ENCODE results near the gene SEPTIN2. TPM values are rescaled to one million over a fixed set of nuclear protein-coding genes. Genes with fewer than 3 reads are reported as not detected.
"Not testable (repeated sequence)": the region's sequence is repeated elsewhere in the genome, so short reads cannot be mapped to it uniquely, and the experiment has no call there.

SEPTIN2 gene
- total RNA-seq, 1 experiment from 2014 or later = 342 TPM

DNA sequence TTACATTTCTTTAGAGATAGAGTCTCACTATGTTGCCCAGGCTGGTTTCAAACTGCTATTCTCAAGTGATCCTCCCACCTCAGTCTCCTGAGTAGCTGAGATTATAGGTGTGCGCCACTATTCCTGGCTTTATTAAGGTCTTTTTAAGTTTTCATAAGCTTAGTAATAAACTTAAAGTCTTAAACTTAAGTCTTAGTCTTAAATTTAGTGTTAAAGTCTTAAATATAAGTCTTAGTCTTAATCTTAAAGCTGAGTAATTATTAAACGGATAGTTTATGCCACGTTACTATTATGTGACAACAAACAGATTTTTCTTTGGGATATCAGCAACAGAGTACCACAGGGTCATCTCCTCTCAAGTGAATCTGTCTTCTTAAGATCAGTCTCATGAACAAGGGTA, 52.9 kb downstream of the SEPTIN2 start:
- CTCF ChIA-PET = no interaction called here
- H3K36me3 ChIP-seq (ENCODE audit: insufficient read depth, low read length, poor library complexity, severe bottlenecking) = no peaks in the 10 kb centered on the region
- H3K27ac ChIP-seq (ENCODE audit: low read depth, low read length, poor library complexity, severe bottlenecking) = no peak overlapping the region
- intact Hi-C loops (cut with micrococcal nuclease; ENCODE audit: unreplicated experiment) = no loop called here
- POLR2A ChIA-PET (ENCODE audit: low non-redundant PET) = no interaction called here
- H3K4me1 ChIP-seq (ENCODE audit: insufficient read depth, low read length, poor library complexity, severe bottlenecking) = no peaks in the 10 kb centered on the region
- no TSS peak for BruUV-seq (replicated peaks)
- no peaks in the 10 kb centered on the region for H3K9me3 ChIP-seq (ENCODE audit: low read depth, low read length, poor library complexity, severe bottlenecking)
- DNase-seq (ENCODE audit: low spot score) = no peak
- no peaks in the 10 kb centered on the region for H3K27me3 ChIP-seq (replicated peaks; ENCODE audit: insufficient read depth, low read depth, low read length, poor library complexity)
- no peak overlapping the region for H3K4me3 ChIP-seq (ENCODE audit: low read depth, low read length, poor library complexity, severe bottlenecking)
- TF ChIP-seq EZH2 (IDR thresholded peaks at IDR 0.05; ENCODE audit: borderline replicate concordance, low read depth, low read length, poor library complexity, severe bottlenecking) = no peak
- TF ChIP-seq, protein P1, sequence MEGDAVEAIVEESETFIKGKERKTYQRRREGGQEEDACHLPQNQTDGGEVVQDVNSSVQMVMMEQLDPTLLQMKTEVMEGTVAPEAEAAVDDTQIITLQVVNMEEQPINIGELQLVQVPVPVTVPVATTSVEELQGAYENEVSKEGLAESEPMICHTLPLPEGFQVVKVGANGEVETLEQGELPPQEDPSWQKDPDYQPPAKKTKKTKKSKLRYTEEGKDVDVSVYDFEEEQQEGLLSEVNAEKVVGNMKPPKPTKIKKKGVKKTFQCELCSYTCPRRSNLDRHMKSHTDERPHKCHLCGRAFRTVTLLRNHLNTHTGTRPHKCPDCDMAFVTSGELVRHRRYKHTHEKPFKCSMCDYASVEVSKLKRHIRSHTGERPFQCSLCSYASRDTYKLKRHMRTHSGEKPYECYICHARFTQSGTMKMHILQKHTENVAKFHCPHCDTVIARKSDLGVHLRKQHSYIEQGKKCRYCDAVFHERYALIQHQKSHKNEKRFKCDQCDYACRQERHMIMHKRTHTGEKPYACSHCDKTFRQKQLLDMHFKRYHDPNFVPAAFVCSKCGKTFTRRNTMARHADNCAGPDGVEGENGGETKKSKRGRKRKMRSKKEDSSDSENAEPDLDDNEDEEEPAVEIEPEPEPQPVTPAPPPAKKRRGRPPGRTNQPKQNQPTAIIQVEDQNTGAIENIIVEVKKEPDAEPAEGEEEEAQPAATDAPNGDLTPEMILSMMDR (conservative IDR thresholded peaks at IDR 0.05; ENCODE audit: low read depth, low read length) = no peak

DNA sequence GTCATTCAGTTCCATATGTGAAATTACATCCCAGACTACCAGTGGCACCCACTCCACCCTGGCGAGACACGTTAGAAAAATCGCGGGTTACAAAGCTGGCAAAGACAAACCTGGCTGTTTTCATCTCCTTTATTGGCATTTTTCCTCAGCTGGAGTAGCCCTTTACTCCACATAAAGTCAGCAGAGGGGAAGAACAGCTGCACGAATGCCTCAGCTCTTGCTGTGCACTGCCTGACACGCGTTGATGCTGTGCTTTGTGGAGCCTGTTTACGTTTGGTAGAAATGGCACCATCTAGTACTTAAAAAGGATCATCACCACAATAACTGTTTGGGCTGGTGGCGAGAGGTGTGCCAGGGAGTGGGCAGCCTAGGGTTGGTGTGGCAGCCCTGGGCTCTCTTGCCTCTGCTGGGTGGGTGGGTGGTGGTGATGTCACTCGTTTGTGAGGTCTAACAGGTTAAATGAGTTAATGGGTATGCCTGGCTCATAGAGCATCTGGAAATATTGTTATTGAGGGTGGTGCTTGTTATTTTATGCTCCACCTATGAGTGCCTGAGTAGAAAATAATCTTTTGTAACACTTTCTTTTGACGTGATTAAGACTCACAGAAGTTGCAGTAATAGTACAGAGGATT, 56.8 kb downstream of the SEPTIN2 start:
- H3K9me3 ChIP-seq (ENCODE audit: low read depth, low read length, poor library complexity, severe bottlenecking) = no peaks in the 10 kb centered on the region
- TF ChIP-seq EZH2 (IDR thresholded peaks at IDR 0.05; ENCODE audit: borderline replicate concordance, low read depth, low read length, poor library complexity, severe bottlenecking) = no peak
- TF ChIP-seq, protein P1 (conservative IDR thresholded peaks at IDR 0.05; ENCODE audit: low read depth, low read length) = no peak
- DNase-seq (ENCODE audit: low spot score) = no peak
- ChIA-PET POLR2A (ENCODE audit: low non-redundant PET) (no interaction called here), CTCF (no interaction called here)
- H3K4me3 ChIP-seq (ENCODE audit: low read depth, low read length, poor library complexity, severe bottlenecking) = no peak overlapping the region
- H3K36me3 ChIP-seq (ENCODE audit: insufficient read depth, low read length, poor library complexity, severe bottlenecking) = no peaks in the 10 kb centered on the region
- no TSS peak for BruUV-seq (replicated peaks)
- no peak overlapping the region for H3K27ac ChIP-seq (ENCODE audit: low read depth, low read length, poor library complexity, severe bottlenecking)
- no peaks in the 10 kb centered on the region for H3K4me1 ChIP-seq (ENCODE audit: insufficient read depth, low read length, poor library complexity, severe bottlenecking)
- no peaks in the 10 kb centered on the region for H3K27me3 ChIP-seq (replicated peaks; ENCODE audit: insufficient read depth, low read depth, low read length, poor library complexity)
- intact Hi-C loops (cut with micrococcal nuclease; ENCODE audit: unreplicated experiment) = no loop called here

GRCh38 chr2:241373446-241373845, 57.7 kb downstream of the SEPTIN2 start:
- H3K27me3 ChIP-seq (replicated peaks; ENCODE audit: insufficient read depth, low read depth, low read length, poor library complexity) = no peaks in the 10 kb centered on the region
- no peaks in the 10 kb centered on the region for H3K9me3 ChIP-seq (ENCODE audit: low read depth, low read length, poor library complexity, severe bottlenecking)
- intact Hi-C loops (cut with micrococcal nuclease; ENCODE audit: unreplicated experiment) = no loop called here
- H3K36me3 ChIP-seq (ENCODE audit: insufficient read depth, low read length, poor library complexity, severe bottlenecking) = no peaks in the 10 kb centered on the region
- CTCF ChIA-PET = no interaction called here
- no peak for DNase-seq (ENCODE audit: low spot score)
- POLR2A ChIA-PET (ENCODE audit: low non-redundant PET) = interaction anchor here (0.5 to 0.6 kb wide), 2 partner anchors 17 to 320 kb away, joined by 4 read pairs; partner anchors contain the start of gene FARP2
- BruUV-seq (replicated peaks) = no TSS peak
- H3K4me3 ChIP-seq (ENCODE audit: low read depth, low read length, poor library complexity, severe bottlenecking) = no peak overlapping the region
- no peaks in the 10 kb centered on the region for H3K4me1 ChIP-seq (ENCODE audit: insufficient read depth, low read length, poor library complexity, severe bottlenecking)
- no peak overlapping the region for H3K27ac ChIP-seq (ENCODE audit: low read depth, low read length, poor library complexity, severe bottlenecking)
- TF ChIP-seq, protein P1 (conservative IDR thresholded peaks at IDR 0.05; ENCODE audit: low read depth, low read length) = no peak
- no peak for TF ChIP-seq EZH2 (IDR thresholded peaks at IDR 0.05; ENCODE audit: borderline replicate concordance, low read depth, low read length, poor library complexity, severe bottlenecking)

- intact Hi-C loops (cut with micrococcal nuclease; ENCODE audit: unreplicated experiment); H3K27ac ChIP-seq (ENCODE audit: low read depth, low read length, poor library complexity, severe bottlenecking); H3K4me1 ChIP-seq (ENCODE audit: insufficient read depth, low read length, poor library complexity, severe bottlenecking); H3K4me3 ChIP-seq (ENCODE audit: low read depth, low read length, poor library complexity, severe bottlenecking); BruUV-seq (replicated peaks); DNase-seq (ENCODE audit: low spot score); H3K36me3 ChIP-seq (ENCODE audit: insufficient read depth, low read length, poor library complexity, severe bottlenecking); H3K27me3 ChIP-seq (replicated peaks; ENCODE audit: insufficient read depth, low read depth, low read length, poor library complexity); H3K9me3 ChIP-seq (ENCODE audit: low read depth, low read length, poor library complexity, severe bottlenecking); CTCF ChIA-PET: not testable (repeated sequence)
- POLR2A ChIA-PET (ENCODE audit: low non-redundant PET) = interaction anchor here (0.5 kb wide), 1 partner anchor 319 kb away, joined by 4 read pairs; no protein-coding TSS in a partner anchor
Measured at GRCh38 chr2:241373906-241374305, 58.2 kb downstream of the SEPTIN2 start.

Measured in A673 (cell line).